Measurements from ENCODE around the gene LY6G5C.

Gene LY6G5C

GRCh38 chr6:31725502-31726350 is 44.9 kb upstream of the LY6G5C start:
- H3K27ac ChIP-seq, result peak overlapping the region; percentile 1 to 88 (median 84); a peak in 17 of 22 replicates
- H3K9ac ChIP-seq, result peak overlapping the region in 9 of 11 experiments; percentile 6 to 48 (median 29); a peak in 9 of 22 replicates
- H3K4me2 ChIP-seq, result peak overlapping the region; percentile 92 to 100 (median 98)
- H3K4me1 ChIP-seq, result peaks cover 63 to 94% (median 85%) of the 10 kb centered on the region in 10 experiments
- H4K20me1 ChIP-seq, result peaks cover 0 to 24% (median 6%) of the 10 kb centered on the region in 11 experiments; a peak in 18 of 22 replicates
- H3K9me3 ChIP-seq (replicated peaks in 1 of 11), result 0 out of 22 replicates have a peak, but pooled peaks cover 0 to 3% (median 0%) of the 10 kb centered on the region in 11 experiments
- peaks cover 5 to 35% (median 25%) of the 10 kb centered on the region in 11 experiments; a peak in 21 of 22 replicates for H3K36me3 ChIP-seq
- TF ChIP-seq Cebpa-rat (IDR thresholded peaks at IDR 0.05), result no peak
- no peaks in the 10 kb centered on the region for H3K27me3 ChIP-seq
- 0 out of 20 replicates have a peak overlapping the region, but pooled peaks of 1 of the 10 experiments have one; percentile 18 for H3K4me3 ChIP-seq

- Histone ChIP-seq H3K9ac (peak overlapping the region in 8 of 11 experiments; percentile 38 to 79 (median 74); a peak in 15 of 22 replicates), H3K36me3 (peaks cover 0 to 30% (median 20%) of the 10 kb centered on the region in 11 experiments; a peak in 16 of 22 replicates), H4K20me1 (peaks cover 0 to 16% (median 0%) of the 10 kb centered on the region in 11 experiments; a peak in 7 of 22 replicates), H3K4me2 (peak overlapping the region; percentile 92 to 100 (median 98)), H3K4me1 (peaks cover 57 to 85% (median 76%) of the 10 kb centered on the region in 10 experiments), H3K4me3 (peak overlapping the region in 8 of 10 experiments; percentile 28 to 53 (median 48); a peak in 12 of 20 replicates), H3K27me3 (no peaks in the 10 kb centered on the region), H3K27ac (peak overlapping the region in 9 of 11 experiments; percentile 38 to 88 (median 79); a peak in 18 of 22 replicates), H3K9me3 (replicated peaks in 1 of 11) (0 out of 22 replicates have a peak, but pooled peaks cover 0 to 3% (median 0%) of the 10 kb centered on the region in 11 experiments)
- no peak for TF ChIP-seq Cebpa-rat (IDR thresholded peaks at IDR 0.05)
Observed at GRCh38 chr6:31723980-31724691, 43.3 kb upstream of the LY6G5C start.

- H3K4me3 ChIP-seq, result peak within 1 kb of the TSS in 9 of 10 experiments; percentile 8 to 53 (median 48); a peak in 15 of 20 replicates
- H4K20me1 ChIP-seq, result peaks cover 0 to 10% (median 0%) of the 10 kb centered on the region in 11 experiments; a peak in 4 of 22 replicates
- TF ChIP-seq Cebpa-rat (IDR thresholded peaks at IDR 0.05), result peak in 4 of 11 experiments; percentile 66 to 87 (median 69); a peak in 7 of 22 replicates
- H3K9me3 ChIP-seq (replicated peaks in 1 of 11), result 0 out of 22 replicates have a peak, but pooled peaks cover 0 to 3% (median 0%) of the 10 kb centered on the region in 11 experiments
- H3K4me2 ChIP-seq, result peak within 1 kb of the TSS; percentile 92 to 100 (median 98)
- H3K27me3 ChIP-seq, result no peaks in the 10 kb centered on the region
- peak within 1 kb of the TSS in 10 of 11 experiments; percentile 9 to 88 (median 79); a peak in 20 of 22 replicates for H3K27ac ChIP-seq
- peaks cover 50 to 77% (median 69%) of the 10 kb centered on the region in 10 experiments for H3K4me1 ChIP-seq
- H3K36me3 ChIP-seq, result peaks cover 0 to 30% (median 19%) of the 10 kb centered on the region in 11 experiments; a peak in 16 of 22 replicates
- peak within 1 kb of the TSS; percentile 22 to 79 (median 72); a peak in 18 of 22 replicates for H3K9ac ChIP-seq
Observed at GRCh38 chr6:31723245-31723979, 42.5 kb upstream of the LY6G5C start, which contains the start of gene MPIG6B. Gene MPIG6B (plus strand): TSS chr6:31723373. CDS start chr6:31723384, 11 bp downstream.

- peak overlapping the region in 9 of 11 experiments; percentile 26 to 99 (median 98); a peak in 16 of 22 replicates for H3K4me2 ChIP-seq
- no peaks in the 10 kb centered on the region for H3K27me3 ChIP-seq
- no peaks in the 10 kb centered on the region for H3K9me3 ChIP-seq (replicated peaks in 1 of 11)
- H3K9ac ChIP-seq, result no peak overlapping the region; a peak in 2 of 22 replicates
- TF ChIP-seq Cebpa-rat (IDR thresholded peaks at IDR 0.05), result no peak
- peaks cover 41 to 65% (median 57%) of the 10 kb centered on the region in 10 experiments for H3K4me1 ChIP-seq
- H3K4me3 ChIP-seq, result no peak overlapping the region
- H3K27ac ChIP-seq, result peak overlapping the region in 3 of 11 experiments; percentile 42 to 75 (median 64); a peak in 5 of 22 replicates
- peaks cover 0 to 4% (median 0%) of the 10 kb centered on the region in 11 experiments; a peak in 2 of 22 replicates for H4K20me1 ChIP-seq
- H3K36me3 ChIP-seq, result peaks cover 0 to 28% (median 17%) of the 10 kb centered on the region in 11 experiments; a peak in 16 of 22 replicates
Observed at GRCh38 chr6:31722173-31722572, 41.3 kb upstream of the LY6G5C start.

GRCh38 chr6:31721351-31722020 is 40.6 kb upstream of the LY6G5C start, which contains the start of gene LY6G6C:
Gene LY6G6C (minus strand): TSS chr6:31721746. CDS start chr6:31721679, 67 bp downstream.
- Histone ChIP-seq H3K27ac (peak within 1 kb of the TSS in 5 of 11 experiments; percentile 64 to 86 (median 75); a peak in 6 of 22 replicates), H3K4me2 (peak within 1 kb of the TSS in 9 of 11 experiments; percentile 26 to 99 (median 98); a peak in 17 of 22 replicates), H3K9ac (no peak within 1 kb of the TSS; a peak in 2 of 22 replicates), H3K36me3 (peaks cover 0 to 22% (median 10%) of the 10 kb centered on the region in 11 experiments; a peak in 15 of 22 replicates), H4K20me1 (peaks cover 0 to 4% (median 0%) of the 10 kb centered on the region in 11 experiments; a peak in 1 of 22 replicates), H3K4me3 (no peak within 1 kb of the TSS), H3K9me3 (replicated peaks in 1 of 11) (no peaks in the 10 kb centered on the region), H3K4me1 (peaks cover 34 to 58% (median 50%) of the 10 kb centered on the region in 10 experiments), H3K27me3 (no peaks in the 10 kb centered on the region)
- no peak for TF ChIP-seq Cebpa-rat (IDR thresholded peaks at IDR 0.05)

- H3K27me3 ChIP-seq, result no peaks in the 10 kb centered on the region
- H3K4me1 ChIP-seq, result peaks cover 22 to 50% (median 39%) of the 10 kb centered on the region in 10 experiments
- no peak overlapping the region for H3K9ac ChIP-seq
- H3K4me3 ChIP-seq, result no peak overlapping the region
- peaks cover 0 to 4% (median 0%) of the 10 kb centered on the region in 11 experiments; a peak in 1 of 22 replicates for H4K20me1 ChIP-seq
- TF ChIP-seq Cebpa-rat (IDR thresholded peaks at IDR 0.05), result no peak
- H3K36me3 ChIP-seq, result peaks cover 0 to 11% (median 0%) of the 10 kb centered on the region in 11 experiments; a peak in 7 of 22 replicates
- H3K4me2 ChIP-seq, result peak overlapping the region in 4 of 11 experiments; percentile 29 to 98 (median 78); a peak in 2 of 22 replicates
- H3K27ac ChIP-seq, result no peak overlapping the region
- H3K9me3 ChIP-seq (replicated peaks in 1 of 11), result no peaks in the 10 kb centered on the region
Observed at GRCh38 chr6:31720196-31720770, 39.4 kb upstream of the LY6G5C start.

All from BLaER1 treated with 17β-estradiol and CSF1 and Interleukin-3, amounts not matched to agents 10 nM and 100 nM (cell line).